ENCODE results near the gene ULK1. TPM values are rescaled to one million over a fixed set of nuclear protein-coding genes. Genes with fewer than 3 reads are reported as not detected.

The ULK1 gene
- total RNA-seq, 1 experiment from 2014 or later, result 15.7 TPM

- H2AFZ ChIP-seq (ENCODE audit: low read length), result no peak overlapping the region
- no peaks in the 10 kb centered on the region for H3K9me3 ChIP-seq (ENCODE audit: low read length)
- BruUV-seq (replicated peaks), result no TSS peak
- ChIA-PET CTCF (no interaction called here), POLR2A (ENCODE audit: unreplicated experiment) (no interaction called here)
- no peak overlapping the region for H3K27ac ChIP-seq (ENCODE audit: low read length)
- no peaks in the 10 kb centered on the region for H3K27me3 ChIP-seq (ENCODE audit: low read length)
- no peaks in the 10 kb centered on the region for H3K79me2 ChIP-seq (ENCODE audit: low read length)
- no peaks in the 10 kb centered on the region for H3K36me3 ChIP-seq (ENCODE audit: low read depth, low read length)
- intact Hi-C loops (cut with micrococcal nuclease), result no loop called here
- no peaks in the 10 kb centered on the region for H4K20me1 ChIP-seq (ENCODE audit: low read length)
- no peaks in the 10 kb centered on the region for H3K9me2 ChIP-seq (replicated peaks; ENCODE audit: low read length)
- no peak overlapping the region for H3K4me3 ChIP-seq (ENCODE audit: low read length)
- ATAC-seq (no peak), DNase-seq (no peak)
- no peaks in the 10 kb centered on the region; the same call in 1 of the 2 replicates for H3K4me1 ChIP-seq (ENCODE audit: insufficient read depth, low read length)
- no peak overlapping the region for H3K4me2 ChIP-seq (ENCODE audit: low read length)
- H3F3A ChIP-seq (ENCODE audit: low read length, unreplicated experiment), result peaks cover 3% of the 10 kb centered on the region
- no peak overlapping the region for H3K9ac ChIP-seq (ENCODE audit: low read length)
- TF ChIP-seq EZH2 (IDR thresholded peaks at IDR 0.05; ENCODE audit: low read length, unreplicated experiment) (no peak), EZH2phosphoT487 (IDR thresholded peaks at IDR 0.05; ENCODE audit: borderline replicate concordance, low read length) (no peak), CTCF (conservative IDR thresholded peaks at IDR 0.05; ENCODE audit: low read depth, low read length) (no peak)
Observed at GRCh38 chr12:131847456-131847855, 47.0 kb upstream of the ULK1 start.

GRCh38 chr12:131848753-131849152, 45.7 kb upstream of the ULK1 start:
- no peak overlapping the region for H3K27ac ChIP-seq (ENCODE audit: low read length)
- no peak overlapping the region for H3K9ac ChIP-seq (ENCODE audit: low read length)
- H3K4me3 ChIP-seq (ENCODE audit: low read length), result no peak overlapping the region
- H3K4me1 ChIP-seq (ENCODE audit: insufficient read depth, low read length), result peaks cover 5% of the 10 kb centered on the region; the same call in 1 of the 2 replicates
- H3K79me2 ChIP-seq (ENCODE audit: low read length), result no peaks in the 10 kb centered on the region
- no peak for ATAC-seq
- H3K27me3 ChIP-seq (ENCODE audit: low read length), result no peaks in the 10 kb centered on the region
- H2AFZ ChIP-seq (ENCODE audit: low read length), result no peak overlapping the region
- H3K36me3 ChIP-seq (ENCODE audit: low read depth, low read length), result no peaks in the 10 kb centered on the region
- intact Hi-C loops (cut with micrococcal nuclease), result no loop called here
- H3K9me2 ChIP-seq (replicated peaks; ENCODE audit: low read length), result no peaks in the 10 kb centered on the region
- no peak overlapping the region for H3K4me2 ChIP-seq (ENCODE audit: low read length)
- H3F3A ChIP-seq (ENCODE audit: low read length, unreplicated experiment), result peaks cover 3% of the 10 kb centered on the region
- H4K20me1 ChIP-seq (ENCODE audit: low read length), result no peaks in the 10 kb centered on the region
- CTCF ChIA-PET, result no interaction called here
- H3K9me3 ChIP-seq (ENCODE audit: low read length), result no peaks in the 10 kb centered on the region
- POLR2A ChIA-PET (ENCODE audit: unreplicated experiment), result no interaction called here
- TF ChIP-seq EZH2phosphoT487 (IDR thresholded peaks at IDR 0.05; ENCODE audit: borderline replicate concordance, low read length), result no peak
- TF ChIP-seq EZH2 (IDR thresholded peaks at IDR 0.05; ENCODE audit: low read length, unreplicated experiment), result no peak
- no peak for TF ChIP-seq CTCF (conservative IDR thresholded peaks at IDR 0.05; ENCODE audit: low read depth, low read length)
- BruUV-seq (replicated peaks), result no TSS peak
- DNase-seq, result no peak

GRCh38 chr12:131849700-131850553, 44.5 kb upstream of the ULK1 start:
- Histone ChIP-seq H3K79me2 (ENCODE audit: low read length) (no peaks in the 10 kb centered on the region), H3K4me3 (ENCODE audit: low read length) (no peak overlapping the region), H3K4me2 (ENCODE audit: low read length) (no peak overlapping the region), H2AFZ (ENCODE audit: low read length) (no peak overlapping the region), H3K9ac (ENCODE audit: low read length) (no peak overlapping the region), H3K27ac (ENCODE audit: low read length) (no peak overlapping the region), H3K4me1 (ENCODE audit: insufficient read depth, low read length) (peaks cover 5% of the 10 kb centered on the region; the same call in 1 of the 2 replicates), H3K27me3 (ENCODE audit: low read length) (no peaks in the 10 kb centered on the region), H3K9me3 (ENCODE audit: low read length) (no peaks in the 10 kb centered on the region), H4K20me1 (ENCODE audit: low read length) (no peaks in the 10 kb centered on the region), H3F3A (ENCODE audit: low read length, unreplicated experiment) (peaks cover 3% of the 10 kb centered on the region), H3K9me2 (replicated peaks; ENCODE audit: low read length) (no peaks in the 10 kb centered on the region), H3K36me3 (ENCODE audit: low read depth, low read length) (no peaks in the 10 kb centered on the region)
- CTCF ChIA-PET, result no interaction called here
- no TSS peak for BruUV-seq (replicated peaks)
- DNase-seq, result no peak
- POLR2A ChIA-PET (ENCODE audit: unreplicated experiment), result no interaction called here
- TF ChIP-seq EZH2phosphoT487 (IDR thresholded peaks at IDR 0.05; ENCODE audit: borderline replicate concordance, low read length), result no peak
- TF ChIP-seq CTCF (conservative IDR thresholded peaks at IDR 0.05; ENCODE audit: low read depth, low read length), result no peak
- no peak for TF ChIP-seq EZH2 (IDR thresholded peaks at IDR 0.05; ENCODE audit: low read length, unreplicated experiment)
- intact Hi-C loops (cut with micrococcal nuclease), result no loop called here
- ATAC-seq, result no peak

Data from PC-3 (cell line).